MG63 (cell line): ENCODE data around the gene ELFN1. TPM values are rescaled to one million over a fixed set of nuclear protein-coding genes. Genes with fewer than 3 reads are reported as not detected.

Experiments used
- DNase-seq: peaks from one replicate; pipeline ENCODE4 v3.0.0-alpha.2; 2020
- H3K27me3 ChIP-seq: fragments of 250-450 bp; sonication (Bioruptor Pico); 2 replicates; pipeline ENCODE4 v1.5.1; 2020; ENCODE audit warnings: mild to moderate bottlenecking, moderate library complexity
- H3K36me3 ChIP-seq: fragments of 250-450 bp; sonication (Bioruptor Pico); 2 replicates; pipeline ENCODE4 v1.5.1; 2020; ENCODE audit warnings: mild to moderate bottlenecking, moderate library complexity
- H3K4me3 ChIP-seq: fragments of 250-450 bp; sonication (Bioruptor Pico); 2 replicates; pipeline ENCODE4 v1.5.1; 2020; ENCODE audit warnings: mild to moderate bottlenecking, moderate library complexity
- H3K9me3 ChIP-seq: fragments of 250-450 bp; sonication (Bioruptor Pico); 2 replicates; pipeline ENCODE4 v1.5.1; 2020; ENCODE audit warnings: mild to moderate bottlenecking, moderate library complexity
- total RNA-seq: library from RNA; depleted of rRNA; stranded (reverse); fragments of >200 nt; shearing (Covaris generic); gene quantifications from 2 replicates; pipeline ENCODE4 v1.2.3, GENCODE V29; 2014; ENCODE audit warnings: low replicate concordance; rRNA removed

Gene ELFN1
- total RNA-seq: 0.05 and 0.56 TPM in 2 replicates

- Histone ChIP-seq H3K36me3 (no peaks in the 10 kb centered on the region), H3K27me3 (peaks cover 21% of the 10 kb centered on the region), H3K9me3 (no peaks in the 10 kb centered on the region), H3K4me3 (no peak within 1 kb of the TSS)
- DNase-seq: no peak
Measured at GRCh38 chr7:1669954-1670893, at the start of gene ELFN1. Gene ELFN1, plus strand, starts transcription at chr7:1670277. Its CDS starts 74,320 bp downstream, at chr7:1744597.

GRCh38 chr7:1620835-1621234 is 49.2 kb upstream of the ELFN1 start:
- H3K9me3 ChIP-seq: no peaks in the 10 kb centered on the region; the same call in 1 of the 2 replicates
- H3K27me3 ChIP-seq: no peaks in the 10 kb centered on the region
- H3K36me3 ChIP-seq: no peaks in the 10 kb centered on the region
- DNase-seq: no peak
- H3K4me3 ChIP-seq: no peak overlapping the region

- Histone ChIP-seq H3K27me3 (no peaks in the 10 kb centered on the region), H3K9me3 (no peaks in the 10 kb centered on the region)
- DNase-seq: no peak
Measured at GRCh38 chr7:1621718-1622117, 48.4 kb upstream of the ELFN1 start.

GRCh38 chr7:1622441-1622840 is 47.6 kb upstream of the ELFN1 start:
- H3K4me3 ChIP-seq: no peak overlapping the region

More at GRCh38 chr7:1621718-1622117, 48.4 kb upstream of the ELFN1 start:
- Histone ChIP-seq H3K36me3 (no peaks in the 10 kb centered on the region), H3K4me3 (no peak overlapping the region)

GRCh38 chr7:1623810-1624209 is 46.3 kb upstream of the ELFN1 start:
- no peak for DNase-seq
- no peaks in the 10 kb centered on the region for H3K36me3 ChIP-seq
- H3K4me3 ChIP-seq: no peak overlapping the region
- H3K27me3 ChIP-seq: no peaks in the 10 kb centered on the region
- H3K9me3 ChIP-seq: no peaks in the 10 kb centered on the region

More at GRCh38 chr7:1622441-1622840, 47.6 kb upstream of the ELFN1 start:
- Histone ChIP-seq H3K27me3 (no peaks in the 10 kb centered on the region), H3K9me3 (no peaks in the 10 kb centered on the region), H3K36me3 (no peaks in the 10 kb centered on the region)
- no peak for DNase-seq

GRCh38 chr7:1624999-1625927 is 44.8 kb upstream of the ELFN1 start:
- no peaks in the 10 kb centered on the region; the same call in 1 of the 2 replicates for H3K9me3 ChIP-seq
- no peaks in the 10 kb centered on the region for H3K27me3 ChIP-seq
- DNase-seq: no peak
- H3K4me3 ChIP-seq: no peak overlapping the region
- no peaks in the 10 kb centered on the region for H3K36me3 ChIP-seq

GRCh38 chr7:1626769-1627168 is 43.3 kb upstream of the ELFN1 start:
- no peak for DNase-seq
- Histone ChIP-seq H3K4me3 (no peak overlapping the region), H3K27me3 (no peaks in the 10 kb centered on the region), H3K36me3 (no peaks in the 10 kb centered on the region), H3K9me3 (no peaks in the 10 kb centered on the region; the same call in 1 of the 2 replicates)

GRCh38 chr7:1630700-1631336 is 39.3 kb upstream of the ELFN1 start:
- no peaks in the 10 kb centered on the region; the same call in 1 of the 2 replicates for H3K9me3 ChIP-seq
- DNase-seq: no peak
- H3K4me3 ChIP-seq: no peak overlapping the region
- no peaks in the 10 kb centered on the region for H3K36me3 ChIP-seq
- no peaks in the 10 kb centered on the region for H3K27me3 ChIP-seq

- peaks cover under 1% of the 10 kb centered on the region; the same call in 1 of the 2 replicates for H3K9me3 ChIP-seq
- no peak overlapping the region for H3K4me3 ChIP-seq
- no peaks in the 10 kb centered on the region for H3K27me3 ChIP-seq
- DNase-seq: no peak
- no peaks in the 10 kb centered on the region for H3K36me3 ChIP-seq
Measured at GRCh38 chr7:1631678-1632077, 38.4 kb upstream of the ELFN1 start.

GRCh38 chr7:1632506-1632905 is 37.6 kb upstream of the ELFN1 start:
- peaks cover 8% of the 10 kb centered on the region; the same call in 1 of the 2 replicates for H3K9me3 ChIP-seq
- no peak for DNase-seq
- no peak overlapping the region for H3K4me3 ChIP-seq

GRCh38 chr7:1632916-1633785 is 36.9 kb upstream of the ELFN1 start:
- no peaks in the 10 kb centered on the region for H3K36me3 ChIP-seq
- no peak overlapping the region for H3K4me3 ChIP-seq
- peaks cover 8% of the 10 kb centered on the region; the same call in 1 of the 2 replicates for H3K9me3 ChIP-seq
- H3K27me3 ChIP-seq: no peaks in the 10 kb centered on the region
- no peak for DNase-seq

More at GRCh38 chr7:1632506-1632905, 37.6 kb upstream of the ELFN1 start:
- no peaks in the 10 kb centered on the region for H3K36me3 ChIP-seq
- no peaks in the 10 kb centered on the region for H3K27me3 ChIP-seq

GRCh38 chr7:1635401-1635800 is 34.7 kb upstream of the ELFN1 start:
- H3K9me3 ChIP-seq: peaks cover 8% of the 10 kb centered on the region; the same call in 1 of the 2 replicates
- H3K4me3 ChIP-seq: no peak overlapping the region
- H3K27me3 ChIP-seq: no peaks in the 10 kb centered on the region
- no peak for DNase-seq
- no peaks in the 10 kb centered on the region for H3K36me3 ChIP-seq

- Histone ChIP-seq H3K36me3 (no peaks in the 10 kb centered on the region), H3K27me3 (no peaks in the 10 kb centered on the region), H3K4me3 (no peak overlapping the region), H3K9me3 (peaks cover 8% of the 10 kb centered on the region; the same call in 1 of the 2 replicates)
- DNase-seq: no peak
Measured at GRCh38 chr7:1637155-1637554, 32.9 kb upstream of the ELFN1 start.

GRCh38 chr7:1638215-1638661 is 31.8 kb upstream of the ELFN1 start:
- no peak for DNase-seq

GRCh38 chr7:1639071-1639470 is 31.0 kb upstream of the ELFN1 start:
- H3K4me3 ChIP-seq: no peak overlapping the region
- peaks cover 8% of the 10 kb centered on the region; the same call in 1 of the 2 replicates for H3K9me3 ChIP-seq
- H3K36me3 ChIP-seq: no peaks in the 10 kb centered on the region
- DNase-seq: no peak
- no peaks in the 10 kb centered on the region for H3K27me3 ChIP-seq

More at GRCh38 chr7:1638215-1638661, 31.8 kb upstream of the ELFN1 start:
- no peaks in the 10 kb centered on the region for H3K27me3 ChIP-seq
- no peak overlapping the region for H3K4me3 ChIP-seq
- no peaks in the 10 kb centered on the region for H3K36me3 ChIP-seq
- H3K9me3 ChIP-seq: peaks cover 8% of the 10 kb centered on the region; the same call in 1 of the 2 replicates
